ENCODE results near the gene ENTPD3. TPM values are rescaled to one million over a fixed set of nuclear protein-coding genes. Genes with fewer than 3 reads are reported as not detected.

ENTPD3 gene
- total RNA-seq (not detected), polyA plus RNA-seq (not detected)

- H3K4me3 ChIP-seq (ENCODE audit: low read depth, low read length): no peak within 1 kb of the TSS
- Mint-ChIP-seq H3K4me3 (peak within 1 kb of the TSS in 3 of 4 donors; percentile 4 to 72 (median 57)), H3K9me3 (peaks cover 0 to 3% (median 0%) of the 10 kb centered on the region in 7 donors), H3K4me1 (peaks cover 0 to 18% (median 9%) of the 10 kb centered on the region in 4 donors), H3K36me3 (peaks cover 4% of the 10 kb centered on the region), H3K27me3 (peaks cover 31% of the 10 kb centered on the region), H3K27ac (no peak within 1 kb of the TSS)
- ATAC-seq (ENCODE audit: low read depth in 2 of 2) (peak; percentile 64 to 67), DNase-seq (peak in 2 of 3 donors; percentile 9 to 59)
- no peaks in the 10 kb centered on the region for H3K9me3 ChIP-seq (ENCODE audit: control insufficient read depth in 2 of 2, low read length in 2 of 2)
- H3K4me1 ChIP-seq (ENCODE audit: control insufficient read depth, insufficient read depth, low read length, poor library complexity, severe bottlenecking): peaks cover 5% of the 10 kb centered on the region
- H3K36me3 ChIP-seq (ENCODE audit: control insufficient read depth, insufficient read depth, low read length): no peaks in the 10 kb centered on the region
- H3K27me3 ChIP-seq (ENCODE audit: control insufficient read depth, insufficient read depth, low read length): peaks cover 11% of the 10 kb centered on the region
- no peak within 1 kb of the TSS for H3K27ac ChIP-seq (ENCODE audit: insufficient read depth, low read length, poor library complexity, severe bottlenecking)
Observed at GRCh38 chr3:40387001-40387894, at the start of gene ENTPD3. TSS of gene ENTPD3 (plus strand) at chr3:40387184. CDS start at chr3:40388058, 874 bp downstream.

- Mint-ChIP-seq H3K4me3 (no peak overlapping the region), H3K27me3 (peaks cover 5% of the 10 kb centered on the region), H3K27ac (no peak overlapping the region), H3K9me3 (no peaks in the 10 kb centered on the region), H3K36me3 (no peaks in the 10 kb centered on the region), H3K4me1 (peaks cover 0 to 4% (median 1%) of the 10 kb centered on the region in 4 donors)
- Histone ChIP-seq H3K27me3 (ENCODE audit: control insufficient read depth, insufficient read depth, low read length) (peaks cover 3% of the 10 kb centered on the region), H3K27ac (ENCODE audit: insufficient read depth, low read length, poor library complexity, severe bottlenecking) (no peak overlapping the region), H3K36me3 (ENCODE audit: control insufficient read depth, insufficient read depth, low read length) (no peaks in the 10 kb centered on the region), H3K4me3 (ENCODE audit: low read depth, low read length) (no peak overlapping the region), H3K4me1 (ENCODE audit: control insufficient read depth, insufficient read depth, low read length, poor library complexity, severe bottlenecking) (no peaks in the 10 kb centered on the region), H3K9me3 (ENCODE audit: control insufficient read depth in 2 of 2, low read length in 2 of 2) (no peaks in the 10 kb centered on the region)
- DNase-seq: no peak
- no peak for ATAC-seq (ENCODE audit: low read depth in 2 of 2)
Observed at GRCh38 chr3:40339871-40340270, 47.1 kb upstream of the ENTPD3 start.

- H3K4me1 Mint-ChIP-seq: peaks cover 0 to 4% (median 1%) of the 10 kb centered on the region in 4 donors
Observed at GRCh38 chr3:40340541-40341170, 46.3 kb upstream of the ENTPD3 start.

GRCh38 chr3:40341671-40342070 is 45.3 kb upstream of the ENTPD3 start:
- peaks cover 0 to 4% (median 1%) of the 10 kb centered on the region in 4 donors for H3K4me1 Mint-ChIP-seq
- H3K4me3 Mint-ChIP-seq: no peak overlapping the region

More at GRCh38 chr3:40340541-40341170, 46.3 kb upstream of the ENTPD3 start:
- Histone ChIP-seq H3K36me3 (ENCODE audit: control insufficient read depth, insufficient read depth, low read length) (no peaks in the 10 kb centered on the region), H3K9me3 (ENCODE audit: control insufficient read depth in 2 of 2, low read length in 2 of 2) (no peaks in the 10 kb centered on the region), H3K27me3 (ENCODE audit: control insufficient read depth, insufficient read depth, low read length) (peaks cover 3% of the 10 kb centered on the region), H3K4me3 (ENCODE audit: low read depth, low read length) (no peak overlapping the region), H3K4me1 (ENCODE audit: control insufficient read depth, insufficient read depth, low read length, poor library complexity, severe bottlenecking) (no peaks in the 10 kb centered on the region), H3K27ac (ENCODE audit: insufficient read depth, low read length, poor library complexity, severe bottlenecking) (no peak overlapping the region)
- H3K9me3 Mint-ChIP-seq: no peaks in the 10 kb centered on the region
- H3K27me3 Mint-ChIP-seq: peaks cover 5% of the 10 kb centered on the region
- DNase-seq (no peak), ATAC-seq (ENCODE audit: low read depth in 2 of 2) (no peak)
- H3K36me3 Mint-ChIP-seq: no peaks in the 10 kb centered on the region
- no peak overlapping the region for H3K27ac Mint-ChIP-seq
- no peak overlapping the region for H3K4me3 Mint-ChIP-seq

GRCh38 chr3:40350529-40350928 is 36.5 kb upstream of the ENTPD3 start:
- ATAC-seq (ENCODE audit: low read depth in 2 of 2): no peak
- DNase-seq: no peak
- Histone ChIP-seq H3K36me3 (ENCODE audit: control insufficient read depth, insufficient read depth, low read length) (no peaks in the 10 kb centered on the region), H3K27me3 (ENCODE audit: control insufficient read depth, insufficient read depth, low read length) (peaks cover 2% of the 10 kb centered on the region), H3K9me3 (ENCODE audit: control insufficient read depth in 2 of 2, low read length in 2 of 2) (peaks cover 4 to 6% of the 10 kb centered on the region in 2 experiments), H3K4me3 (ENCODE audit: low read depth, low read length) (no peak overlapping the region), H3K27ac (ENCODE audit: insufficient read depth, low read length, poor library complexity, severe bottlenecking) (no peak overlapping the region), H3K4me1 (ENCODE audit: control insufficient read depth, insufficient read depth, low read length, poor library complexity, severe bottlenecking) (no peaks in the 10 kb centered on the region)
- Mint-ChIP-seq H3K36me3 (peaks cover 4% of the 10 kb centered on the region), H3K27me3 (peaks cover 9% of the 10 kb centered on the region), H3K4me1 (no peaks in the 10 kb centered on the region), H3K27ac (no peak overlapping the region), H3K4me3 (no peak overlapping the region), H3K9me3 (peaks cover 0 to 14% (median 6%) of the 10 kb centered on the region in 7 donors)

More at GRCh38 chr3:40341671-40342070, 45.3 kb upstream of the ENTPD3 start:
- H3K36me3 ChIP-seq (ENCODE audit: control insufficient read depth, insufficient read depth, low read length): no peaks in the 10 kb centered on the region
- DNase-seq: no peak
- H3K27me3 Mint-ChIP-seq: peaks cover 5% of the 10 kb centered on the region
- no peaks in the 10 kb centered on the region for H3K36me3 Mint-ChIP-seq
- no peak for ATAC-seq (ENCODE audit: low read depth in 2 of 2)
- H3K4me1 ChIP-seq (ENCODE audit: control insufficient read depth, insufficient read depth, low read length, poor library complexity, severe bottlenecking): no peaks in the 10 kb centered on the region
- H3K4me3 ChIP-seq (ENCODE audit: low read depth, low read length): no peak overlapping the region
- H3K27ac ChIP-seq (ENCODE audit: insufficient read depth, low read length, poor library complexity, severe bottlenecking): no peak overlapping the region
- peaks cover 3% of the 10 kb centered on the region for H3K27me3 ChIP-seq (ENCODE audit: control insufficient read depth, insufficient read depth, low read length)
- H3K27ac Mint-ChIP-seq: no peak overlapping the region
- H3K9me3 Mint-ChIP-seq: no peaks in the 10 kb centered on the region
- H3K9me3 ChIP-seq (ENCODE audit: control insufficient read depth in 2 of 2, low read length in 2 of 2): no peaks in the 10 kb centered on the region

GRCh38 chr3:40355410-40355809 is 31.6 kb upstream of the ENTPD3 start:
- H3K36me3 ChIP-seq (ENCODE audit: control insufficient read depth, insufficient read depth, low read length): no peaks in the 10 kb centered on the region
- no peak overlapping the region for H3K27ac ChIP-seq (ENCODE audit: insufficient read depth, low read length, poor library complexity, severe bottlenecking)
- H3K4me1 ChIP-seq (ENCODE audit: control insufficient read depth, insufficient read depth, low read length, poor library complexity, severe bottlenecking): no peaks in the 10 kb centered on the region
- peaks cover 0 to 12% (median 6%) of the 10 kb centered on the region in 7 donors for H3K9me3 Mint-ChIP-seq
- DNase-seq (no peak), ATAC-seq (ENCODE audit: low read depth in 2 of 2) (no peak)
- no peak overlapping the region for H3K4me3 ChIP-seq (ENCODE audit: low read depth, low read length)
- peaks cover 9% of the 10 kb centered on the region for H3K27me3 ChIP-seq (ENCODE audit: control insufficient read depth, insufficient read depth, low read length)
- H3K27ac Mint-ChIP-seq: no peak overlapping the region
- peaks cover 19% of the 10 kb centered on the region for H3K27me3 Mint-ChIP-seq
- H3K9me3 ChIP-seq (ENCODE audit: control insufficient read depth in 2 of 2, low read length in 2 of 2): peaks cover 4 to 6% of the 10 kb centered on the region in 2 experiments
- H3K4me3 Mint-ChIP-seq: no peak overlapping the region
- H3K36me3 Mint-ChIP-seq: no peaks in the 10 kb centered on the region
- H3K4me1 Mint-ChIP-seq: no peaks in the 10 kb centered on the region

- ATAC-seq (ENCODE audit: low read depth in 2 of 2) (no peak), DNase-seq (no peak)
- Mint-ChIP-seq H3K27me3 (peaks cover 10% of the 10 kb centered on the region), H3K4me1 (no peaks in the 10 kb centered on the region), H3K4me3 (no peak overlapping the region), H3K36me3 (no peaks in the 10 kb centered on the region), H3K27ac (no peak overlapping the region), H3K9me3 (peaks cover 0 to 5% (median 3%) of the 10 kb centered on the region in 7 donors)
- Histone ChIP-seq H3K9me3 (ENCODE audit: control insufficient read depth in 2 of 2, low read length in 2 of 2) (peaks cover 0 to 6% of the 10 kb centered on the region in 2 experiments), H3K27ac (ENCODE audit: insufficient read depth, low read length, poor library complexity, severe bottlenecking) (no peak overlapping the region), H3K36me3 (ENCODE audit: control insufficient read depth, insufficient read depth, low read length) (no peaks in the 10 kb centered on the region), H3K4me1 (ENCODE audit: control insufficient read depth, insufficient read depth, low read length, poor library complexity, severe bottlenecking) (no peaks in the 10 kb centered on the region), H3K4me3 (ENCODE audit: low read depth, low read length) (no peak overlapping the region), H3K27me3 (ENCODE audit: control insufficient read depth, insufficient read depth, low read length) (peaks cover 8% of the 10 kb centered on the region)
Observed at GRCh38 chr3:40358454-40358853, 28.5 kb upstream of the ENTPD3 start.

Measured in CD4-positive, CD25-positive, alpha-beta regulatory T cell (primary cell).